ENCODE results near the gene CDKN1C. TPM values are rescaled to one million over a fixed set of nuclear protein-coding genes. Genes with fewer than 3 reads are reported as not detected.

Gene CDKN1C
- 0.29 and 0.46 TPM in 2 replicates for total RNA-seq

- intact Hi-C loops (cut with micrococcal nuclease) = loop anchor here (1.0 to 10.0 kb wide), 9 partner anchors 17 to 691 kb away; partner anchors contain the start of genes CD81, KCNQ1, KCNQ1OT1 and NAP1L4
Observed at GRCh38 chr11:2885678-2886081, at the start of gene CDKN1C. Gene CDKN1C (minus strand): TSS chr11:2885775. CDS start chr11:2885456, 319 bp downstream.

- intact Hi-C loops (cut with micrococcal nuclease) = no loop called here
Observed at GRCh38 chr11:2934611-2935239, 49.1 kb upstream of the CDKN1C start.

- intact Hi-C loops (cut with micrococcal nuclease) = no loop called here
Observed at GRCh38 chr11:2934021-2934550, 48.5 kb upstream of the CDKN1C start.

DNA sequence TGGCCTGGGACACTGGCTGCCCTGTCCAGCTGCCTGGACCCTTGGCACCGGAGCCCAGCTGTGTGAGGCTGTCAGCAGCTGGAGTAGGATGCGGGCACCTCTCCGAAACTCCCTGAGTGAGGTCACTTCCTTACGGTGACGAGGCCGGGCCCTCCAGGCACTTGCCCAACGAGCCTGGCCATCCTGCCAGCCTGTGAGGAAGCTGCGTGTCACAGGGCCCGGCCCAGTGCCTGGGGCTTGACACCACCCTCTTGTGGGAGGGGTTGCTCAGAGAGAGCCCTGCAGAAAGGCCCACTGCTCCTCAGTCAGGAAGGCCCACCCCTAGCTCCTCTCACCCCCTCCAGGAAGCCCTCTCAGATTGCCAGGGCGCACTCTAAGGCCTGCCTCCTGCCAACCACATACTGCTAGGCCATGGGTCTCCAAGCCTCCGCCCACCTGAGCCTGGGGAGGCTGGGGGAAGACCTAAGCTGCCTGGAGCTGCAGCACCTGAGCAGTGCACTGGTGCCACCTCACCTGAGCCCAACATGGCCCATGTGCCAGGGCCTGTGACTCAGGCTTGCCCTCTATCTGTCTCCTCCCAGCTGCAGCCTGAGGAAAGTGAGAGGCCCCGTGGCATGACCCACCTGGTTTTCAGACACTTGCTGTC is 47.9 kb upstream of the CDKN1C start:
- intact Hi-C loops (cut with micrococcal nuclease) = no loop called here

- intact Hi-C loops (cut with micrococcal nuclease) = no loop called here
Observed at GRCh38 chr11:2932850-2933251, 47.3 kb upstream of the CDKN1C start.

- intact Hi-C loops (cut with micrococcal nuclease) = no loop called here
Observed at GRCh38 chr11:2931771-2932738, 46.5 kb upstream of the CDKN1C start.

DNA sequence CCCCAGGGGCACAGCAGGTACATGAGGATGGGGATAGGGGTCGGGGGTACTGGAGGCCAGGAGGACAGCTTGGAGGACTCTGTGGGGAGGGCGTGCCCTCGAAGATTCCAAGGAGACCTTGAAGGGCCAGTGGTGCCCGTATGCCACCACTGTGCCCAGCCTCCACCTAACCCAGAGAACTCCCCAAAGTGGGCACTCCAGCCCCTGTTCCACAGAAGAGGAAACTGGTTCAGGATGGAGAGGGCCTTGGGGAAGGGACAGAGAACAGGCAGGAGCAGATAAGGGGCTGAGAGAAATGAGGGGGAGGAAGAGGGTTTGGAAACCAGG is 45.8 kb upstream of the CDKN1C start:
- intact Hi-C loops (cut with micrococcal nuclease) = no loop called here

- intact Hi-C loops (cut with micrococcal nuclease) = loop anchor here (1.0 kb wide), 1 partner anchor 399 kb away; no protein-coding TSS in a partner anchor
Observed at GRCh38 chr11:2930704-2931419, 45.3 kb upstream of the CDKN1C start.

GRCh38 chr11:2929950-2930703 is 44.6 kb upstream of the CDKN1C start:
- intact Hi-C loops (cut with micrococcal nuclease) = loop anchor here (1.0 to 2.0 kb wide), 4 partner anchors 28 to 398 kb away; a partner anchor contains a TSS

GRCh38 chr11:2929531-2929949 is 44.0 kb upstream of the CDKN1C start:
- intact Hi-C loops (cut with micrococcal nuclease) = loop anchor here (1.0 to 2.0 kb wide), 3 partner anchors 27 to 61 kb away; a partner anchor contains a TSS

DNA sequence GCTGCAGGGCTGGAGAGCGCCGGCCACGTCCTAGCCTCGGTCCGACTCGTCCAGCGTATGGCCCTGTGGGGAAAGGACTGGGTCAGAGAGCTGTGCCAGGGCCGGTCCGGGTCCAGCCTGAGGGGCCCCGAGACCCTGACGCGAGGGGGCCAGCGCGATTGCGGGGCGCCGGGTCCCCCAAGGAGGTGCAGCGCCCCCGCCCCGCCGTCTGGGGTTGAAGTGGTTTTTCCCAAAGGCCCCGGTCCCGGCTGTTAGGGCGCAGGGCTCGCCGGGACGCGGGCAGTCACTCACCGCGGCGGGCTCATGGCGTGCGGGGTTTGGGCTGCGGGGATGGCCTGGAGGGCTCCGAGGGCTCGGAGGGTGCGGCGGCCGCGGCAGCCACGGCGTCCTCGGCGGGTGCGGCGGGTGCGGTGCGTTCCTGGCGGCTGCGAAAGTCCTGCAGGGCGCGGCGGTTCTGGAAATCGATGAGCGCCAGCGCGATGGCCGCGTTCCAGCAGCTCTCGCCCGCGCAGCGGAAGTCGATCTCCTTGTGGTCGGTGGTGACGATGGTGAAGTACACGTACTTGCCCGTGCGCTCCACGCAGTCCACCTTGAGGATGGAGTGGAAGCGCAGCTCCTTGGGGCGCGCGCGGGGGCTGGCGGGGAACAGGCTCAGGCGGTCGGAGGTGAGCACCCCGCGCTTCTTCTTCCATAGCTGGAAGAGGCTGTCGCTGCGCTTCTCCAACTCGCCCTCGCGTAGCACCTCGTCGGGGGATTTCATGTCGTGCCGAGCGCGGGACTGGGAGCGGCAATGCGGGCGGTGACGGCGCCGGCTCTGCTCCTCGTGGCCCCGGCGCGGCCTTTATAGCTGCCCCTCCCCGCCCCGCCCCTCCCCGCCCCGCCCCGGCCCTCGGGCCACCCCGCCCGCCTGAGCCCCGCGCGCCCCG is 43.3 kb upstream of the CDKN1C start, which contains the start of gene PHLDA2:
Gene PHLDA2, minus strand, starts transcription at position 816 of the 926 bp plus-strand sequence. Its CDS starts 56 bp downstream, at position 760.
- intact Hi-C loops (cut with micrococcal nuclease) = loop anchor here (1.0 to 2.0 kb wide), 3 partner anchors 27 to 62 kb away; a partner anchor contains a TSS

GRCh38 chr11:2927851-2928604 is 42.5 kb upstream of the CDKN1C start:
- intact Hi-C loops (cut with micrococcal nuclease) = loop anchor here (2.0 kb wide), 2 partner anchors 35 to 63 kb away; no protein-coding TSS in a partner anchor

- intact Hi-C loops (cut with micrococcal nuclease) = no loop called here
Observed at GRCh38 chr11:2927121-2927800, 41.7 kb upstream of the CDKN1C start.

GRCh38 chr11:2926611-2927051 is 41.1 kb upstream of the CDKN1C start:
- intact Hi-C loops (cut with micrococcal nuclease) = no loop called here

GRCh38 chr11:2924821-2925675 is 39.5 kb upstream of the CDKN1C start:
- intact Hi-C loops (cut with micrococcal nuclease) = no loop called here

GRCh38 chr11:2924381-2924780 is 38.8 kb upstream of the CDKN1C start:
- intact Hi-C loops (cut with micrococcal nuclease) = no loop called here
